Dendritic cell treated with granulocyte-macrophage colony-stimulating factor and Interleukin-4, amounts not matched to agents 40 ng/mL and 50 ng/mL, for 4 days (primary cell): ENCODE measurements around the gene COL23A1.
"Not testable (repeated sequence)": the region's sequence is repeated elsewhere in the genome, so short reads cannot be mapped to it uniquely, and the experiment has no call there.

ENCODE experiments used
- H3K27ac Mint-ChIP-seq: one replicate; pipeline ENCODE4 v1.8.0; 2022; ENCODE audit warnings: mild to moderate bottlenecking, mixed read lengths
- H3K27me3 Mint-ChIP-seq: one replicate; pipeline ENCODE4 v1.8.0; 2022; ENCODE audit warnings: mild to moderate bottlenecking, mixed read lengths
- H3K36me3 Mint-ChIP-seq: one replicate; pipeline ENCODE4 v1.8.0; 2022; ENCODE audit warnings: low read depth, mixed read lengths
- H3K4me1 Mint-ChIP-seq: one replicate; pipeline ENCODE4 v1.8.0; 2022; ENCODE audit warnings: low read depth, mixed read lengths
- H3K4me3 Mint-ChIP-seq: one replicate; pipeline ENCODE4 v1.8.0; 2022; ENCODE audit warnings: mild to moderate bottlenecking, moderate library complexity, mixed read lengths
- H3K9me3 Mint-ChIP-seq: one replicate; pipeline ENCODE4 v1.8.0; 2022; ENCODE audit warnings: mixed read lengths
- intact Hi-C: fragments of 100-400 bp; cut with micrococcal nuclease; formaldehyde crosslinking; loops from one replicate; pipeline ENCODE4 v1.15.0; 2022

The COL23A1 gene

DNA sequence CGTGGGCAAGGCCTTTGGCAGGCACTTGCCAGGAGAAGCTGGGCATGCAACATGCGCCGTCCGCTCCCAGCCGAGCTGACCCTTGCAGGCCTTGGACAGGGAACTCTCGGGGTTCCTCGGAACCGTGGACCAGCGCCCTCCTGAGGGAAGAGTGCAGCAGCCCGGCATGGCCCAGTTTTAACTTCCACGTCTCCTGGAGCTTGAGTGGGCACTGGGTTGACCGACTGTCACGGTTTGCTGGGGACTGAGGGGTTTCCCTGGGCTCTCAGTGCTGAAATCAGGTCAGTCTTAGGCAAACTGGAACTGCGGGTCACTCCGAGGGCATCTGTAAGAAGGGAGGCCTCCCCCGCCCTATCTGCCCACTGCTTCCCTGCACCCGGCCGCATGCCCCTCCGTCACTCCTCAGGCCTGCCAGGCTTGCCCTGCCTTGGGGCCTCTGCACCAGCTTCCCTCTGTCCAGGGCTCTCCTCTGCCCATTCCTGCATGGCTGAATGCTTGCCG lies 270.6 kb downstream of the COL23A1 start:
- no peak overlapping the region for H3K27ac Mint-ChIP-seq
- H3K36me3 Mint-ChIP-seq: no peaks in the 10 kb centered on the region
- H3K27me3 Mint-ChIP-seq: peaks cover 3% of the 10 kb centered on the region
- intact Hi-C loops: no loop called here
- H3K9me3 Mint-ChIP-seq: peaks cover 12% of the 10 kb centered on the region
- peaks cover 6% of the 10 kb centered on the region for H3K4me1 Mint-ChIP-seq
- H3K4me3 Mint-ChIP-seq: no peak overlapping the region

DNA sequence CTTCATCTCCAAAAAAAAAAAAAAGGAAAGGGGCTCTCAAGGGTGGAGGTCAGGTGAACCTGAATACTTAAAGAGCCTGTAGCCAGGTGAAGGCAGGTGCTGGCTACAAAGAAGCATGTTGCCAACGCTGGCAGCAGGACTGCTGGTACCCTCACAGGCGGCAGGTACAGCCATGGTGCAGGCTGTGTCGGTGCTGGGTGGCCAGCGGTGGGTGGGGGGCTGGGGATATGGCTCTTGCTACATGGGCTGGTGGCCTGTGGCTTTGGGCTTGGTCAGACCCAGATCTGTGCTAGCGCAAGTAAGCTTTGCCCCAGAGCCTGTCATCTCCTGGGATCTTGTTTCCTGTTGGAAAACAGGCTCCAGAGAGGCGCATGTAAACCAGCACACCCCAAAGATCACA lies 271.3 kb downstream of the COL23A1 start:
- Mint-ChIP-seq H3K4me3 (no peak overlapping the region), H3K27me3 (no peaks in the 10 kb centered on the region), H3K27ac (no peak overlapping the region), H3K36me3 (no peaks in the 10 kb centered on the region), H3K4me1 (peaks cover 6% of the 10 kb centered on the region), H3K9me3 (peaks cover 12% of the 10 kb centered on the region)
- intact Hi-C loops: no loop called here

DNA sequence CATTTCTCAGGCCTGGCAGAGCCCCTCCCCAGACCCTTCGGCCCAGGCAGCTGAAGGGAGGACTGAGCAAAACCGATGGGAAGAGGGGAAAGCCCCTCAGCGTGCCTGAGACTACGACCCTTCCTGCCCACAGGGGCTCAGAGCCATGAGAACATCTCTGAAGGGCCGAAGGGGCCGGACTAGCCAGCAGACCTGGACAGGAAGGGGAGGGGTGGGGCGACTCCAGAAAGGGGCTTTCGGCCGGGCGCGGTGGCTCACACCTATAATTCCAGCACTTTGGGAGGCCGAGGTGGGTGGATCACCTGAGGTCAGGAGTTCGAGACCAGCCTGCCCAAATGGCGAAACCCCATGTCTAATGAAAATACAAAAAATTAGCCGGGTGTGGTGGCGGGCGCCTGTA lies 271.8 kb downstream of the COL23A1 start:
- H3K36me3 Mint-ChIP-seq: no peaks in the 10 kb centered on the region
- H3K4me3 Mint-ChIP-seq: no peak overlapping the region
- peaks cover 6% of the 10 kb centered on the region for H3K4me1 Mint-ChIP-seq
- H3K27ac Mint-ChIP-seq: no peak overlapping the region
- peaks cover 13% of the 10 kb centered on the region for H3K9me3 Mint-ChIP-seq
- intact Hi-C loops: no loop called here
- H3K27me3 Mint-ChIP-seq: no peaks in the 10 kb centered on the region

DNA sequence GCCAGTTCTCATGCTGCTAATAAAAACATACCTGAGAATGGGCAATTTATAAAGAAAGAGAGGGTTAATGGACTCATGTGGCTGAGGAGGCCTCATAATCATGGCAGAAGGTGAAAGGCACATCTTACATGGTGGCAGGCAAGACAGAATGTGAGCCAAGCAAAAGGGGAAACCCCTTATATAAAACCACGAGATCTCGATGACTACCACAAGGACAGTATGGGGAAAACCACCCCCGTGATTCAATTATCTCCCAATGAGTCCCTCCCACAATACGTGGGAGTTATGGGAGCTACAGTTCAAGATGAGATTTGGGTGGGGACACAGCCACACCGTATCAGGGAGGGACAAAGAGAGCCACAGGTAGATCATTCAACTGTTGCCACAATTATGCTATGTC lies 272.5 kb downstream of the COL23A1 start:
- H3K4me1 Mint-ChIP-seq: peaks cover 11% of the 10 kb centered on the region
- H3K27me3 Mint-ChIP-seq, H3K27ac Mint-ChIP-seq, intact Hi-C loops, H3K4me3 Mint-ChIP-seq, H3K36me3 Mint-ChIP-seq: not testable (repeated sequence)
- peaks cover 19% of the 10 kb centered on the region for H3K9me3 Mint-ChIP-seq

DNA sequence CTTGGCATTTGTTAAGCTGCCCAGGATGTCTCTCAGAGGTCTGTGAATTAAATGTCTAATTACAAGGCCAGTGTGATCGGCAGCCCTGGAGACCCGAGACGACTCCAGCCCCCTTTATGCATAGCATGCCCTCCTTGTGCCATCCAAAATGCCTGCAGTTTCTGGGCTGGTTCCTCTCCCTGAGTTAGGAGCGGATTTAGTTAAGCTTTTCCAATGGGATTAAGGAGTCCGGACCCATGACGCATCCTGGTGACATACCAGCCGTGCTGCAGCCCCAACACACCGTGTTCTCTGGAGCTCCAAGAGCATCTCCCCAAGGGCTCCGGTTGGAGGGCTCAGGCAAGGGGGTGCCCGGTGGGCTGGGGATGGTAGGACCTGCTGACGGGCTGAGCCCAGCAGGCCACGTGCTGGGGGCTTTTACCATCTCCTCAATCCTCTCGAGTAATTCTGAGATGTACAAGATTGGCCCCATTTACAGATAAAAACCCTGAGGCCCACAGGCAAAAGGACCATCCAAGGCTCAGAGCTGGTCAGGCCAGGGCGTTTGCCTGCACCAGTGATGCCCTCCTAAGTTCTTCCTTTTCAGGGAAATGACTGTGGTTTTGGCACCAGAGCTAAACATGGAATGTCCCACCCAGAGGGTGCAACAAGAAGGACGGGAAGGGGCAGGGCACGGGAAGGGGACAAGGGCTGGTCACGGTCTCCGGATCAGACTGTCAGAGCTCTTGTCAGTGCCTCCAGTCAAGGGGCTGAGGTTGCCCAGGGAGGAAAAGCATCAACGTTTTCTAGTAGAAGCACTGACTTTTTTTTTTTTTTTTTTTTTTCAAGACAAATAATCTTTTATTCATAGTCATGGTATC lies 275.0 kb downstream of the COL23A1 start:
- peaks cover 13% of the 10 kb centered on the region for H3K4me1 Mint-ChIP-seq
- peaks cover 21% of the 10 kb centered on the region for H3K9me3 Mint-ChIP-seq
- intact Hi-C loops: no loop called here
- H3K27me3 Mint-ChIP-seq: no peaks in the 10 kb centered on the region
- no peak overlapping the region for H3K27ac Mint-ChIP-seq
- H3K36me3 Mint-ChIP-seq: peaks cover 7% of the 10 kb centered on the region
- no peak overlapping the region for H3K4me3 Mint-ChIP-seq

DNA sequence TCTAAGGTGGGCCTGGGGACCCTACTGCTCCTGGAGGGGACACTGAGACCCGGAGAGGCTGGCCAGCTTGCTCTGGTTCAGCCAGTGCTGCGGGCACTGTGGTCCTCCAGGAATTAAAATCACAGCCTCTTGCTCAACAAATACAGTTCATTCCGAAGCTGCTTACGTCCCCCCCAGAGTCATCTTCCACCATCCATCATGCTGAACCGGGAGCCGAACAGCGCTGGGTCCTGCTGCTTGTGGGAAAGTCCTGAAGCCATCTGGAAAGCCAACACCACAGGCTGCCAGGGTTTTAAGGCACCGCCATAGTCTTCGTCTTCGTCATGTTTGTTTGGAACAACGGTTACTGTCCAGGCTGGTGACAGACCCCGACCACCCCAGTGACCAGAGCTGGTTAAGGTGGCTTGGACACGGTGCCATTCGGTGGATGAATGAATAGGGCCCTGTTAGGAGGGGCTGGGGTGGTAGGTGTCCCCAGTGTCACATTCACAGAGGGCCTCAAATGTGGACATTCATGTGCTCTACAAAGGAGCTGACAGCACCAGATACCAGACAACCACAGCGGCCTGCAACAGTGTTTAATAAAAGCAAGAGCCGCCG lies 276.0 kb downstream of the COL23A1 start:
- peaks cover 13% of the 10 kb centered on the region for H3K4me1 Mint-ChIP-seq
- peak overlapping the region; percentile 90 for H3K27ac Mint-ChIP-seq
- no peak overlapping the region for H3K4me3 Mint-ChIP-seq
- no peaks in the 10 kb centered on the region for H3K27me3 Mint-ChIP-seq
- H3K36me3 Mint-ChIP-seq: peaks cover 7% of the 10 kb centered on the region
- H3K9me3 Mint-ChIP-seq: peaks cover 21% of the 10 kb centered on the region
- intact Hi-C loops: no loop called here

DNA sequence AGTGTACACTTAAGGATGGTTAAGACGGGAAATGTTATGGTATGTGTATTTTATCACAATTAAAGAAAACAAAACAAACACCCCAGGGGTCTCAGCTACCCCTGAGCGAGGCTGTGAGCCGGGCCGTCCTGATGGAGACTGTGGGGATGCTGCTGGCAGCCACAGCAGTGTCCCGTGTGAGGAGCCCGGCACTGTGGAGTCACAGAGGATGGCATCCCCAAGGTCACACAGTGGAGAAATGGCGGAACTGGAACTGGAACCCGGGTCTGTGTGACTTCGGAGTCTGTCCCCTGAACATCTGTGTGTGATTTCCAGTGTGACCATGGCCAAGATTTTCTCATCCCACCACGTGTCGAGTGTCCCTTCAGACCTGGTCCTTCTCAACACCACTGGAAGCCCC lies 276.9 kb downstream of the COL23A1 start:
- intact Hi-C loops: no loop called here
- peak overlapping the region; percentile 58 for H3K4me3 Mint-ChIP-seq
- peaks cover 7% of the 10 kb centered on the region for H3K36me3 Mint-ChIP-seq
- H3K4me1 Mint-ChIP-seq: peaks cover 13% of the 10 kb centered on the region
- peaks cover 21% of the 10 kb centered on the region for H3K9me3 Mint-ChIP-seq
- peak overlapping the region; percentile 90 for H3K27ac Mint-ChIP-seq
- H3K27me3 Mint-ChIP-seq: no peaks in the 10 kb centered on the region

DNA sequence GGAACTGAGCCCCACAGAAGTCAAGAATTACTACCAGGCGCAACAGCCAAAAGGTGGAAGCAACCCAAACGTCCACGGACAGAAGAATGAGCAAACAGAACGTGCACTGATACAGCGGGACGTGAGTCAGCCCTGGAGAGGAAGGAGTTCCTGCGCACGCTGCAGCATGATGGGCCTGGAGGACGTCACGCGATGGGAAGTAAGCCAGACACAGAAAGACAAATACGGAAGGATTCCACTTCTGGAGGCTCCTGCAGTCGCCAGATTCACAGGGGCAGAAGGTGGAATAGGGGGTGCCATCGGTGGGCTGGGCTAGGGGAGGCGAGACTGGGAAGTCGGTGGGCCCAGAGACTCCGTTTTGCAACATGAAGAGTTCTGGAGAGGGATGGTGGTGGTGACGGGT lies 277.3 kb downstream of the COL23A1 start:
- no peaks in the 10 kb centered on the region for H3K27me3 Mint-ChIP-seq
- H3K27ac Mint-ChIP-seq: peak overlapping the region; percentile 90
- H3K36me3 Mint-ChIP-seq: peaks cover 7% of the 10 kb centered on the region
- peak overlapping the region; percentile 58 for H3K4me3 Mint-ChIP-seq
- intact Hi-C loops: no loop called here
- H3K9me3 Mint-ChIP-seq: peaks cover 17% of the 10 kb centered on the region
- H3K4me1 Mint-ChIP-seq: peaks cover 13% of the 10 kb centered on the region

DNA sequence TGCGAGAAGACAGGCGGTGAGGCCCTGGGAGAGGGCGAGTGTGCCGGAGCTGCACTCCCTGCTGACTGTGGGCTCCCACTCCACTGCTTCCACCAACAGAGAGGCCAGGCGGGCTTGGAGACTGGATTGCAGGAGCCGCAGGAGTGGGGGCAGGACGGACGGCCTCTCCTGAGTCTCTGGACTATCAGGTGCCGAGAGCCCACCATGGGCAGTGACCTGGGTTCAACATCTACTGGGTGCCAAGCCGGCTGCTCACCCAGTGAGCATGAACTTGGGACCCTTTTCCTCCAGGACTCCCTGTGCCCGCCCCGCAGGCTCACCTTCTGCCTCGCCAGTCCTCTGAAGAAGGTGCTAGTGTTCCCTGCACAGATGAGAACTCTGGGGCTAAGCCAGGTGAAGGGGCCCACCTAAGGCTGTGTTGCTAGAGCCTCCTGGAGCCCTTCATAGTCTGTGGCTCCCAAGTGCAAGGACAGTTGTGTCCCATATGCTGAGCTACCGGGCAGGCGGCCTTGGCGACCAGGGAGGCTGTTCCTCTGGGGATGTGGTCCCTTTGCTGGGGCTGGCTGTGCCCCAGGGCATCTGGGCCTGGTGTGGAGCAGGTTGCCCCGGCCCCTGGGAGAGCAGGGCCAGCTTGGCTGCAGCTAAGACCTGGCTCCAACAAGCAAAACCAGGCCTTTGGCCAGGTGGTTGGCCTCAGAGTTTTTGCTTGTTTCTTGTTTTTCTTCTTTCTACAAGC lies 279.9 kb downstream of the COL23A1 start:
- Mint-ChIP-seq H3K9me3 (peaks cover 8% of the 10 kb centered on the region), H3K36me3 (peaks cover 7% of the 10 kb centered on the region), H3K4me3 (no peak overlapping the region), H3K27ac (no peak overlapping the region), H3K4me1 (peaks cover 20% of the 10 kb centered on the region), H3K27me3 (no peaks in the 10 kb centered on the region)
- intact Hi-C loops: no loop called here

DNA sequence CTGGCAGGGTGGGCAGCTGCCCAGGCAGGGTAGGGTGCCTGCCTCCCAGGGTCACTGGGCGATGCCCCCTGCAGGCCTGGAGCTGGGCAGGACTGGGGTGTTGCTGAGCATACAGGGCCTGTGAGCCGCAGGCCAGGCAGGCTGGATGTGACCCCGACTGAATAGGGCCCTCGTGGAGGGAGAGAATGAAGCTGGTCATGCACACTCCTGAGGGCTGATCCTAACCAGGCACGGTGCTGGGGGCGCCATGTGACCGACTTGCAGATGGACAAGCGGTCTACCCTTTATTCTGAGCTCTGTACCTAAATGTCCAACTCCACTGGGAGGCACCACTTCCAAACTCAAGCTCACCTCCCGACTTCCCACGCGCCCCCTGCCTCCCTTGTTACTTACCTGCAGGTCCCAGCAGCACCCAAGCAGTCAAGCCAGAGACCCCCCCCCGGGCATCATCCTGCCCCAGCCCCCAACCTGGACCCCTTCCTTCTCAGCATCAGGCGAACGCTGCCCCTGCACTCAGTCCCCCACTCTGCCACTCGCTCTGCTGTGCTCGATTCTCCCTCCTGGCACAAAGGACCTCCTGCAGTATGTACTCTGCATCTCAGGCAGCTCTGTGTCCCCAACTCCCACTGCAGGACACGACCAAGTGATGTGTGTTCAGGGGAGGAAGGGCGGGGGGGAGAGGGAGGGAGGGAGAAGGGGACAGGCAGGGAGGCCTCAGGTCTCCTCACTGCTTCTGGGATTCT lies 280.8 kb downstream of the COL23A1 start:
- Mint-ChIP-seq H3K27me3 (no peaks in the 10 kb centered on the region), H3K9me3 (peaks cover 8% of the 10 kb centered on the region), H3K4me1 (peaks cover 20% of the 10 kb centered on the region), H3K36me3 (peaks cover 7% of the 10 kb centered on the region), H3K4me3 (no peak overlapping the region), H3K27ac (no peak overlapping the region)
- intact Hi-C loops: no loop called here

DNA sequence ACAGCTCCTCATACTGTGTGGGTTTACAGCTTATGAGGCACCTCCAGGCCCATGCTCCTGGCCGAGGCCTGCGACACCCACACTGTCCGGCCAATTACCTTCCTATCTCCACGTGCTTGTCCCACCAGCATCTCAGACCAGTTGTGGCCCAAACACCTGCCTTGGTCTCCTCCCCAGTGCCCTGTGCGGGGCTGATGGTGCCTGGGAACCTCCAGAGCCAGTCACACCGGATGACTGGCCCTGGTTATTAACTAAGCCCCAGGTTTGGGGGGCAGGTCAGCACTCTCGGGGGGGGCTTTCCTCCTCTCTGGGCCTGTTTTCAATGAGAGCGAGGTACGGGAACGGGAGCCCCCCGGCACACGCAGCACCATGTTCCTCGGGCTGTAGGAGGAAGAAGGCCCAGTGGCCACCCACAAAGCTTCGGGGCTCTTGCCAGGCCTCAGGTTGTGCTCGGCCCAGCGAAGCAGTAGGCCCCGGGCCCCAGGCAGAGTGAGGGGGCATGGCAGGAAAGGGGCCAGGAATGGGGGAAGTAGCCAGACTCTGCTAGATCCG lies 281.6 kb downstream of the COL23A1 start:
- Mint-ChIP-seq H3K27ac (no peak overlapping the region), H3K9me3 (peaks cover 8% of the 10 kb centered on the region), H3K36me3 (peaks cover 7% of the 10 kb centered on the region), H3K4me1 (peaks cover 20% of the 10 kb centered on the region), H3K27me3 (no peaks in the 10 kb centered on the region), H3K4me3 (no peak overlapping the region)
- intact Hi-C loops: no loop called here

DNA sequence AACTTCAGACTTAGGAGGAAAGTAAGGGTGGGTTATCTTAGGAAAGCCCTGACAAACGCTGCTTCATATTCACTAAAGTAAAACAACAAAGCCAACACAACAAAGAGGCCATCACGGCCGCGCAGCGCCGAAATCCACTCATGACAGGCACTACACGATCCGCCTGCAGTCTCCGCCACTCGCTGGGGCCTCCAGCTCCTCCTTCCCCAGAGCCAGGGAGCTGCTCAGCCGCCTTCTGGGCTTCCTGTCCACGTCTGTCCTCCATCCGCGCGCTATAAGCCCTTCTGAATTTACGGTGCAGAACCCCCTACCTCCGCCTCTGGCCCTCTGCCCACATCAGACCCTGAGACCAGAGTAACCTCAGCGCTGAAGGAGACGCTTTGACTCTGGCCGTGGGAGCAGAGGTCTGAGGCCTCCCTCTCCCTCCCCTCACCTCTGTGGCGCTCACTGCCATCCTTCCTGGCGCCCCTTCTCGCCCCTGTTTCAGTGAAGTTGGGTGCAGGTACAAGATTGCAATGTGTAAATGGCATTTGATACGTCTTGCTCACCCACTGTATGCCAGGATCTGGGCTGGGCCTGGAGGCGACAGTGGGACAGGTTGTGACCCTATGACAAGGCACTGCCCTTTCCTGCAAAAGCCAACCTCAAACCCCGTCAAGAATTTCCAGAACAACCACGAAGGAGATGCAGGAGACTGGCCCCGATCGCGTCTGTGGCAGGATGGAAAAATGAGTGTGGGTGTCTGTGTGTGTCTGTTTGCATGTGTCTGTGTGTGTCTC lies 282.7 kb downstream of the COL23A1 start:
- H3K9me3 Mint-ChIP-seq: no peaks in the 10 kb centered on the region
- no peaks in the 10 kb centered on the region for H3K27me3 Mint-ChIP-seq
- H3K4me3 Mint-ChIP-seq: no peak overlapping the region
- H3K4me1 Mint-ChIP-seq: peaks cover 12% of the 10 kb centered on the region
- intact Hi-C loops: no loop called here
- no peak overlapping the region for H3K27ac Mint-ChIP-seq
- H3K36me3 Mint-ChIP-seq: no peaks in the 10 kb centered on the region
